ENCODE measurements around the gene NEO1.
A peak's percentile ranks its signal among the peaks of the same experiment; 100 is the strongest.

The NEO1 gene, protein sequence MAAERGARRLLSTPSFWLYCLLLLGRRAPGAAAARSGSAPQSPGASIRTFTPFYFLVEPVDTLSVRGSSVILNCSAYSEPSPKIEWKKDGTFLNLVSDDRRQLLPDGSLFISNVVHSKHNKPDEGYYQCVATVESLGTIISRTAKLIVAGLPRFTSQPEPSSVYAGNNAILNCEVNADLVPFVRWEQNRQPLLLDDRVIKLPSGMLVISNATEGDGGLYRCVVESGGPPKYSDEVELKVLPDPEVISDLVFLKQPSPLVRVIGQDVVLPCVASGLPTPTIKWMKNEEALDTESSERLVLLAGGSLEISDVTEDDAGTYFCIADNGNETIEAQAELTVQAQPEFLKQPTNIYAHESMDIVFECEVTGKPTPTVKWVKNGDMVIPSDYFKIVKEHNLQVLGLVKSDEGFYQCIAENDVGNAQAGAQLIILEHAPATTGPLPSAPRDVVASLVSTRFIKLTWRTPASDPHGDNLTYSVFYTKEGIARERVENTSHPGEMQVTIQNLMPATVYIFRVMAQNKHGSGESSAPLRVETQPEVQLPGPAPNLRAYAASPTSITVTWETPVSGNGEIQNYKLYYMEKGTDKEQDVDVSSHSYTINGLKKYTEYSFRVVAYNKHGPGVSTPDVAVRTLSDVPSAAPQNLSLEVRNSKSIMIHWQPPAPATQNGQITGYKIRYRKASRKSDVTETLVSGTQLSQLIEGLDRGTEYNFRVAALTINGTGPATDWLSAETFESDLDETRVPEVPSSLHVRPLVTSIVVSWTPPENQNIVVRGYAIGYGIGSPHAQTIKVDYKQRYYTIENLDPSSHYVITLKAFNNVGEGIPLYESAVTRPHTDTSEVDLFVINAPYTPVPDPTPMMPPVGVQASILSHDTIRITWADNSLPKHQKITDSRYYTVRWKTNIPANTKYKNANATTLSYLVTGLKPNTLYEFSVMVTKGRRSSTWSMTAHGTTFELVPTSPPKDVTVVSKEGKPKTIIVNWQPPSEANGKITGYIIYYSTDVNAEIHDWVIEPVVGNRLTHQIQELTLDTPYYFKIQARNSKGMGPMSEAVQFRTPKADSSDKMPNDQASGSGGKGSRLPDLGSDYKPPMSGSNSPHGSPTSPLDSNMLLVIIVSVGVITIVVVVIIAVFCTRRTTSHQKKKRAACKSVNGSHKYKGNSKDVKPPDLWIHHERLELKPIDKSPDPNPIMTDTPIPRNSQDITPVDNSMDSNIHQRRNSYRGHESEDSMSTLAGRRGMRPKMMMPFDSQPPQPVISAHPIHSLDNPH (N-terminal part only)

DNA sequence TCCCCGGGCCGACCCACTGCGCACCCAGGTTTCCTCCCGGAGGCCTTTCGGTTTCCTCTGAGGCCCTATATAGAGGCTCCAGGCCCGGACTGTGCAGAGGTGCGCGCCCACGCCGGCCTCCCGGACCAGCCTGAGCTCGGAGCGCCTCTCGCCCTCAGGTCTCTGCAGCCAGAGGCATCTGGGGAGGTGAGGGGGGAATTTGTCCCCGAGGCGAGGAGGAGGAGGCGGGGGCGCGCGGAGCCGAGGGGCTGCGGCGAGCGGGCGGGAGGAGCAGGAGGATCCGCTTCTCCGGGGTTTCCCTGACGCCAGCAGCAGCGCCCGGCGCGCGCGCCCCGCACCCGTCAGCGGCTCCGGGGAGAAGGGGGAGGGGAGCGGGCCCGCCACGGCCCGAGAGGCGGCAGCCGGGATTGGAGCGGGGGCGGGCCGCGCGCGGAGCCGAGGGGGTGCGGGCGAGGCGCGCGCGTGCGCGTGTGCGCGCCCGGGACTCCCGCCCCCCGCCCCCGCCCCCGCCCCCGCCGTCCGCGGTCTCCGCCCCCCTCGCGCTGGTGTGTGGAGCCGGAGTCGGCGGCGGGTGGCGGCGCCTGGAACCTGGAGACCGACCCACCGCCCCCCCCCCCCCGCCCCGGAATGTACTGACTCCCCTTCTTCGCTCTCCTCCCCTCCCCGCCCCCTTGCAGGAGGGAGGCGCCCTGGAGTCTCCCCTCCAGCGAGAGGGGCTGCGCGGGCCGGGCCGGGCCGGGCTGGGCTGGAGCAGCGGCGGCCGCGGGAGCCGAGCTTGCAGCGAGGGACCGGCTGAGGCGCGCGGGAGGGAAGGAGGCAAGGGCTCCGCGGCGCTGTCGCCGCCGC lies at the start of gene NEO1:
NEO1 (plus strand) TSS at position 657 of the 846 bp plus-strand sequence. CDS start 213 bp downstream, outside the sequence.
- Histone ChIP-seq H3K4me2 (ENCODE audit: low read depth, low read length) (peak within 1 kb of the TSS; percentile 85), H3K79me2 (ENCODE audit: low read length) (peaks cover 36% of the 10 kb centered on the region), H3K36me3 (replicated peaks; ENCODE audit: insufficient read depth, low read length) (no peaks in the 10 kb centered on the region), H2AFZ (ENCODE audit: low read length) (peak within 1 kb of the TSS; percentile 98), H4K20me1 (ENCODE audit: insufficient read depth, low read length) (no peaks in the 10 kb centered on the region), H3F3A (ENCODE audit: insufficient read depth, low read length) (peaks cover 4% of the 10 kb centered on the region; the same call in 1 of the 2 replicates), H3K9me2 (replicated peaks; ENCODE audit: insufficient read depth, low read length) (no peaks in the 10 kb centered on the region), H3K4me1 (ENCODE audit: low read length) (peaks cover 11% of the 10 kb centered on the region; the same call in 1 of the 2 replicates), H3K27ac (ENCODE audit: low read length) (peak within 1 kb of the TSS; percentile 83), H3K27me3 (replicated peaks; ENCODE audit: insufficient read depth, low read length) (no peaks in the 10 kb centered on the region), H3K4me3 (ENCODE audit: low read length) (peak within 1 kb of the TSS; percentile 91), H3K9ac (ENCODE audit: low read length) (peak within 1 kb of the TSS; percentile 88), H3K9me3 (replicated peaks; ENCODE audit: insufficient read depth, low read length) (no peaks in the 10 kb centered on the region)
- peak; percentile 87 for DNase-seq
- no peak for TF ChIP-seq EZH2phosphoT487 (IDR thresholded peaks at IDR 0.05; ENCODE audit: low read length)
- TF ChIP-seq, protein P1, sequence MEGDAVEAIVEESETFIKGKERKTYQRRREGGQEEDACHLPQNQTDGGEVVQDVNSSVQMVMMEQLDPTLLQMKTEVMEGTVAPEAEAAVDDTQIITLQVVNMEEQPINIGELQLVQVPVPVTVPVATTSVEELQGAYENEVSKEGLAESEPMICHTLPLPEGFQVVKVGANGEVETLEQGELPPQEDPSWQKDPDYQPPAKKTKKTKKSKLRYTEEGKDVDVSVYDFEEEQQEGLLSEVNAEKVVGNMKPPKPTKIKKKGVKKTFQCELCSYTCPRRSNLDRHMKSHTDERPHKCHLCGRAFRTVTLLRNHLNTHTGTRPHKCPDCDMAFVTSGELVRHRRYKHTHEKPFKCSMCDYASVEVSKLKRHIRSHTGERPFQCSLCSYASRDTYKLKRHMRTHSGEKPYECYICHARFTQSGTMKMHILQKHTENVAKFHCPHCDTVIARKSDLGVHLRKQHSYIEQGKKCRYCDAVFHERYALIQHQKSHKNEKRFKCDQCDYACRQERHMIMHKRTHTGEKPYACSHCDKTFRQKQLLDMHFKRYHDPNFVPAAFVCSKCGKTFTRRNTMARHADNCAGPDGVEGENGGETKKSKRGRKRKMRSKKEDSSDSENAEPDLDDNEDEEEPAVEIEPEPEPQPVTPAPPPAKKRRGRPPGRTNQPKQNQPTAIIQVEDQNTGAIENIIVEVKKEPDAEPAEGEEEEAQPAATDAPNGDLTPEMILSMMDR (IDR thresholded peaks at IDR 0.05; ENCODE audit: low read length), result no peak
- no peak for TF ChIP-seq EZH2 (optimal IDR thresholded peaks at IDR 0.05; ENCODE audit: low read depth, low read length)

DNA sequence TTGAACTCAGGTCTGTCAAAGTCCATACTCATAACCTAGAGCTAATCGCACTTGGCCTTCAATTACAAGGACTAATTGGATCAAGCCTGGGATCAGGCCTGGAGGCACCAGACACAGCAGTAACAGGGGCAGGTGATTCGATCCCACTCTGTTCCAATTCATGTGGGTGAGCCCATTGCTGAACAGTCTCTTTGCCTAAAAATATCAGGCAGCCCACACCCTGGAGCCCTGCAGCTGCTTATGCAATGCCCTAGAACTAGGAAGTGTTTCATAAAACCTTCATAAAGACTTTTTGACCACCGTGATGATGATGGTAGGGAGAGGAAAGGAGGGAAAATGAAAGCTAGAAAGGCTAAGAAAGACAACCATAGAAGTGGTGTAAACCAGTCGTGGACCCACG lies 47.8 kb upstream of the NEO1 start:
- Histone ChIP-seq H3K79me2 (ENCODE audit: low read length) (no peaks in the 10 kb centered on the region), H3K4me3 (ENCODE audit: low read length) (no peak overlapping the region), H3K9me3 (replicated peaks; ENCODE audit: insufficient read depth, low read length) (no peaks in the 10 kb centered on the region), H4K20me1 (ENCODE audit: insufficient read depth, low read length) (no peaks in the 10 kb centered on the region), H3K9me2 (replicated peaks; ENCODE audit: insufficient read depth, low read length) (no peaks in the 10 kb centered on the region), H3K4me2 (ENCODE audit: low read depth, low read length) (no peak overlapping the region), H3K27ac (ENCODE audit: low read length) (no peak overlapping the region), H3K36me3 (replicated peaks; ENCODE audit: insufficient read depth, low read length) (no peaks in the 10 kb centered on the region), H2AFZ (ENCODE audit: low read length) (no peak overlapping the region), H3K27me3 (replicated peaks; ENCODE audit: insufficient read depth, low read length) (no peaks in the 10 kb centered on the region), H3F3A (ENCODE audit: insufficient read depth, low read length) (no peaks in the 10 kb centered on the region), H3K9ac (ENCODE audit: low read length) (no peak overlapping the region), H3K4me1 (ENCODE audit: low read length) (peaks cover 6% of the 10 kb centered on the region)
- no peak for DNase-seq
- TF ChIP-seq, protein P1 (IDR thresholded peaks at IDR 0.05; ENCODE audit: low read length), result no peak
- no peak for TF ChIP-seq EZH2 (optimal IDR thresholded peaks at IDR 0.05; ENCODE audit: low read depth, low read length)
- TF ChIP-seq EZH2phosphoT487 (IDR thresholded peaks at IDR 0.05; ENCODE audit: low read length), result no peak

DNA sequence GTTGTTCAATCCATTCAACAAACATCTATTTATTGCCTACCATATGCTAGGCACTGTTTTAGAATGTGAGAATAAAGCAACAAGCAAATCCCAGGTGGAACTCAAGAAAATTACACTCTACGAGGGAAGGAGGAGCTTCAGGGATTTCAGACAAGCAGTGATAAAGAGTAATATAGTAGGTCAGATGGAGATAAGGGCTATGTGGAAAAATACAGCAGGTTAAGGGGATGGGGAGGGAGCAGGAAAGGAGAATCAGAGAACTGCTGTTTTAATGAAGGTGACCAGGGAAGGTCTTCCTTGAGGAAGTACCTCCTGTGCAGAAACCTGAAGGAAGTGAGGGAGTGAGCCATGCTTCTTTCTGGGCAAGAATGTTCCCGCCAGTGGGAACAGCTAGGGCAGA lies 47.2 kb upstream of the NEO1 start:
- no peak overlapping the region for H3K9ac ChIP-seq (ENCODE audit: low read length)
- peaks cover 6% of the 10 kb centered on the region for H3K4me1 ChIP-seq (ENCODE audit: low read length)
- no peaks in the 10 kb centered on the region for H3K9me2 ChIP-seq (replicated peaks; ENCODE audit: insufficient read depth, low read length)
- H3K27ac ChIP-seq (ENCODE audit: low read length), result no peak overlapping the region
- no peaks in the 10 kb centered on the region for H3F3A ChIP-seq (ENCODE audit: insufficient read depth, low read length)
- DNase-seq, result no peak
- H3K4me2 ChIP-seq (ENCODE audit: low read depth, low read length), result no peak overlapping the region
- H3K79me2 ChIP-seq (ENCODE audit: low read length), result no peaks in the 10 kb centered on the region
- H2AFZ ChIP-seq (ENCODE audit: low read length), result no peak overlapping the region
- no peak overlapping the region for H3K4me3 ChIP-seq (ENCODE audit: low read length)
- no peaks in the 10 kb centered on the region for H3K36me3 ChIP-seq (replicated peaks; ENCODE audit: insufficient read depth, low read length)
- H3K27me3 ChIP-seq (replicated peaks; ENCODE audit: insufficient read depth, low read length), result no peaks in the 10 kb centered on the region
- H3K9me3 ChIP-seq (replicated peaks; ENCODE audit: insufficient read depth, low read length), result no peaks in the 10 kb centered on the region
- TF ChIP-seq EZH2phosphoT487 (IDR thresholded peaks at IDR 0.05; ENCODE audit: low read length), result no peak
- no peaks in the 10 kb centered on the region for H4K20me1 ChIP-seq (ENCODE audit: insufficient read depth, low read length)
